H1 (cell line): ENCODE measurements around the gene GUCY1A1. TPM values are rescaled to one million over a fixed set of nuclear protein-coding genes. Genes with fewer than 3 reads are reported as not detected.

Source experiments
- MAFK ChIP-seq: IDR thresholded peaks from 2 replicates; pipeline ENCODE4 v1.6.1; 2012; ENCODE audit warnings: low read depth, mild to moderate bottlenecking, improper control_type of control experiment, low read length
- polyA plus RNA-seq, 7 experiments: library from polyadenylated mRNA; depleted of rRNA in 3 of 7; stranded (reverse) in 5 of 7; unstranded in 2 of 7; fragments of >200 nt in 5 of 7; fragments of 200-250 nt in 2 of 7; gene quantifications; 1 replicate in 5 of 7; 2 replicates in 1 of 7; 4 replicates in 1 of 7; pipeline versions ENCODE4 v1.2.1 to v1.2.3, GENCODE V29; 2011 to 2013; ENCODE audit warnings: missing spikeins in 2 of 7, mixed read lengths in 2 of 7
- total RNA-seq: library from RNA; stranded (reverse); fragmentation: NEBNext Ultra II Directional; extraction: Animal tissue kit (Norgen Biotek cat#: 25700); gene quantifications from 2 replicates; pipeline ENCODE4 v1.2.1, GENCODE V29; 2021

The GUCY1A1 gene
- total and polyA plus RNA-seq, 2 of the 8 experiments (the other 6 are each of a cell fraction or from before 2014, with no cell fraction given): not detected

GRCh38 chr4:155703486-155704247, 37.0 kb downstream of the GUCY1A1 start (continued):
- no peak for TF ChIP-seq MAFK
